Mucosa of descending colon (tissue), 3 donors: ENCODE measurements around the gene ANO3. TPM values are rescaled to one million over a fixed set of nuclear protein-coding genes. Genes with fewer than 3 reads are reported as not detected.

Source experiments
- ATAC-seq: fragments of 200-7000 bp; cut with Tn5 transposase; one replicate; pipeline ENCODE4 v1.9.1; 2020; ENCODE audit warnings: mild to moderate bottlenecking, moderate library complexity
- DNase-seq, 3 donors: peaks; one replicate each; pipeline ENCODE4 v3.0.0-alpha.2; 2020
- H3K36me3 ChIP-seq: fragments of 200-600 bp; one replicate; pipeline ENCODE4 v1.8.0; 2021; ENCODE audit warnings: low read depth, mild to moderate bottlenecking
- H3K4me1 ChIP-seq: fragments of 200-600 bp; one replicate; pipeline ENCODE4 v1.8.0; 2021; ENCODE audit warnings: low read depth, mild to moderate bottlenecking
- H3K4me3 ChIP-seq: fragments of 200-600 bp; one replicate; pipeline ENCODE4 v1.8.0; 2021; ENCODE audit warnings: mild to moderate bottlenecking
- H3K9me3 ChIP-seq: fragments of 200-600 bp; one replicate; pipeline ENCODE4 v1.8.0; 2021; ENCODE audit warnings: mild to moderate bottlenecking
- CTCF ChIP-seq: fragments of 200-600 bp; IDR thresholded peaks from one replicate; pipeline ENCODE4 v1.8.0; 2022; ENCODE audit warnings: antibody characterized with exemption, mild to moderate bottlenecking
- intact Hi-C, 2 donors: fragments of 100-400 bp; cut with DNase I in 1 of 2; cut with micrococcal nuclease in 1 of 2; formaldehyde crosslinking; loops; one replicate each; pipeline versions ENCODE4 v1.11.0 to v1.11.1; 2022; cut with DNase I, micrococcal nuclease
- total RNA-seq, 3 donors: library from RNA; stranded (reverse); fragmentation: NEBNext Ultra II Directional in 2 of 3; extraction: Animal tissue kit (Norgen Biotek cat#: 25700) in 2 of 3; gene quantifications; one replicate each; pipeline versions ENCODE4 v1.2.1 to v1.2.4, GENCODE V29; 2021 to 2023
- donor health status: DM: no; HTN: no; CAD: no; lungs with moderate emphysema.
- donor health status: DM: no; HTN: no; CAD: no.
- donor health status: DM: no; HTN: yes; CAD: no.

Gene ANO3
- total RNA-seq, 3 donors from 2014 or later: 0.31 to 1.3 (median 0.35) TPM

GRCh38 chr11:26335903-26336302, 4.0 kb downstream of the ANO3 start:
- intact Hi-C loops: no loop called here
- Histone ChIP-seq H3K9me3 (no peaks in the 10 kb centered on the region), H3K4me3 (no peak overlapping the region), H3K4me1 (no peaks in the 10 kb centered on the region), H3K36me3 (no peaks in the 10 kb centered on the region)
- no peak for TF ChIP-seq CTCF
- DNase-seq (no peak), ATAC-seq (no peak)

GRCh38 chr11:26344647-26345046, 12.7 kb downstream of the ANO3 start:
- H3K4me1 ChIP-seq: no peaks in the 10 kb centered on the region
- H3K9me3 ChIP-seq: no peaks in the 10 kb centered on the region
- H3K4me3 ChIP-seq: no peak overlapping the region
- no peaks in the 10 kb centered on the region for H3K36me3 ChIP-seq
- intact Hi-C loops: no loop called here
- DNase-seq: no peak
- no peak for TF ChIP-seq CTCF
- no peak for ATAC-seq

GRCh38 chr11:26348776-26349175, 16.8 kb downstream of the ANO3 start:
- Histone ChIP-seq H3K4me1 (no peaks in the 10 kb centered on the region), H3K36me3 (no peaks in the 10 kb centered on the region), H3K4me3 (no peak overlapping the region), H3K9me3 (no peaks in the 10 kb centered on the region)
- DNase-seq (no peak), ATAC-seq (no peak)
- intact Hi-C loops: no loop called here
- no peak for TF ChIP-seq CTCF

- no peaks in the 10 kb centered on the region for H3K4me1 ChIP-seq
- ATAC-seq (no peak), DNase-seq (no peak)
- H3K9me3 ChIP-seq: no peaks in the 10 kb centered on the region
- TF ChIP-seq CTCF: no peak
- intact Hi-C loops: no loop called here
- no peak overlapping the region for H3K4me3 ChIP-seq
- H3K36me3 ChIP-seq: no peaks in the 10 kb centered on the region
Observed at GRCh38 chr11:26350002-26350401, 18.1 kb downstream of the ANO3 start.

GRCh38 chr11:26353010-26353409, 21.1 kb downstream of the ANO3 start:
- Histone ChIP-seq H3K9me3 (no peaks in the 10 kb centered on the region), H3K4me1 (no peaks in the 10 kb centered on the region), H3K36me3 (no peaks in the 10 kb centered on the region), H3K4me3 (no peak overlapping the region)
- no peak for DNase-seq
- TF ChIP-seq CTCF: no peak
- intact Hi-C loops: no loop called here
- no peak for ATAC-seq

- DNase-seq (no peak), ATAC-seq (no peak)
- no peak for TF ChIP-seq CTCF
- H3K36me3 ChIP-seq: no peaks in the 10 kb centered on the region
- H3K4me1 ChIP-seq: no peaks in the 10 kb centered on the region
- no peak overlapping the region for H3K4me3 ChIP-seq
- intact Hi-C loops: no loop called here
- no peaks in the 10 kb centered on the region for H3K9me3 ChIP-seq
Observed at GRCh38 chr11:26359055-26359454, 27.1 kb downstream of the ANO3 start.
